Coronary artery (tissue), 2 donors: ENCODE results near the gene INTS1.

Source experiments
- DNase-seq: peaks from one replicate; pipeline ENCODE4 v3.0.0-alpha.2; 2017; ENCODE audit warnings: low spot score
- H3K27ac ChIP-seq, 2 donors: fragments of 200-600 bp; sonication (generic); one replicate each; pipeline ENCODE4 v1.5.1; 2016 to 2019
- H3K4me3 ChIP-seq: fragments of 200-600 bp; sonication (generic); 2 replicates; pipeline ENCODE4 v1.5.1; 2016; ENCODE audit warnings: mild to moderate bottlenecking, moderate library complexity
- CTCF ChIP-seq: fragments of 200-600 bp; sonication (generic); IDR thresholded peaks from one replicate; pipeline ENCODE4 v1.5.1; 2019; ENCODE audit warnings: antibody characterized with exemption

Gene INTS1

GRCh38 chr7:1540776-1541271 lies 36.6 kb upstream of the INTS1 start:
- no peak for DNase-seq
- no peak for TF ChIP-seq CTCF

GRCh38 chr7:1539882-1540775 lies 35.9 kb upstream of the INTS1 start:
- H3K27ac ChIP-seq: peak overlapping the region; percentile 99 to 100
- TF ChIP-seq CTCF: no peak
- no peak for DNase-seq
- H3K4me3 ChIP-seq: no peak overlapping the region

More at GRCh38 chr7:1540776-1541271, 36.6 kb upstream of the INTS1 start:
- Histone ChIP-seq H3K4me3 (no peak overlapping the region), H3K27ac (peak overlapping the region in 1 of 2 donors; percentile 100)

GRCh38 chr7:1539181-1539881 lies 35.1 kb upstream of the INTS1 start:
- Histone ChIP-seq H3K27ac (peak overlapping the region; percentile 99 to 100), H3K4me3 (peak overlapping the region; percentile 89)
- no peak for TF ChIP-seq CTCF
- peak; percentile 82 for DNase-seq

GRCh38 chr7:1538544-1539180 lies 34.5 kb upstream of the INTS1 start:
- DNase-seq: no peak
- TF ChIP-seq CTCF: no peak
- peak overlapping the region; percentile 99 to 100 for H3K27ac ChIP-seq
- H3K4me3 ChIP-seq: peak overlapping the region; percentile 89

- no peak for TF ChIP-seq CTCF
- peak overlapping the region; percentile 89 for H3K4me3 ChIP-seq
- peak; percentile 100 for DNase-seq
- H3K27ac ChIP-seq: peak overlapping the region; percentile 99 to 100
These were observed 33.6 kb upstream of the INTS1 start for GRCh38 chr7:1537535-1538412.
